Bronchial epithelial cell (primary cell): ENCODE results near the gene RAD51. TPM values are rescaled to one million over a fixed set of nuclear protein-coding genes. Genes with fewer than 3 reads are reported as not detected.

Experiments used
- DNase-seq: peaks from one replicate; pipeline ENCODE4 v3.0.0-alpha.2; 2010; ENCODE audit warnings: low read depth
- FAIRE-seq: peaks from 2 replicates; lab custom pipeline; 2011; peaks lifted over from hg19 to GRCh38; lab: Jason Lieb, UNC
- H3K27me3 ChIP-seq: 2 replicates; pipeline ENCODE4 v1.5.1; 2011; ENCODE audit warnings: low read length; ENCODE audit not compliant: control insufficient read depth, insufficient read depth
- H3K36me3 ChIP-seq: 2 replicates; pipeline ENCODE4 v1.5.1; 2011; ENCODE audit warnings: low read length; ENCODE audit not compliant: control insufficient read depth, insufficient read depth
- H3K4me3 ChIP-seq: 2 replicates; pipeline ENCODE4 v1.5.1; 2011; ENCODE audit warnings: mild to moderate bottlenecking, low read depth, low read length, control low read depth
- CTCF ChIP-seq: IDR thresholded peaks from 2 replicates; pipeline ENCODE4 v1.5.1; 2011; ENCODE audit warnings: mild to moderate bottlenecking, moderate library complexity, low read length, control low read depth, inconsistent platforms; ENCODE audit not compliant: insufficient read depth, severe bottlenecking
- total RNA-seq: library from RNA; depleted of rRNA; stranded (reverse); fragments of >200 nt; gene quantifications from 2 replicates; pipeline ENCODE4 v1.2.1, GENCODE V29; 2014

RAD51 gene
- total RNA-seq, 1 donor from 2014 or later = 0.53 TPM

GRCh38 chr15:40743485-40743901 lies 48.5 kb downstream of the RAD51 start:
- H3K27me3 ChIP-seq = no peaks in the 10 kb centered on the region
- peaks cover 21% of the 10 kb centered on the region for H3K36me3 ChIP-seq
- no peak overlapping the region for H3K4me3 ChIP-seq
- FAIRE-seq = no peak
- TF ChIP-seq CTCF = no peak
- no peak for DNase-seq

GRCh38 chr15:40743921-40744814 lies 49.2 kb downstream of the RAD51 start:
- no peak overlapping the region for H3K4me3 ChIP-seq
- H3K27me3 ChIP-seq = no peaks in the 10 kb centered on the region
- TF ChIP-seq CTCF = peak; percentile 4
- DNase-seq (peak; percentile 93), FAIRE-seq (no peak)
- H3K36me3 ChIP-seq = peaks cover 21% of the 10 kb centered on the region

GRCh38 chr15:40744815-40745152 lies 49.8 kb downstream of the RAD51 start:
- no peak for TF ChIP-seq CTCF
- DNase-seq (no peak), FAIRE-seq (no peak)
- Histone ChIP-seq H3K27me3 (no peaks in the 10 kb centered on the region), H3K4me3 (no peak overlapping the region), H3K36me3 (peaks cover 17% of the 10 kb centered on the region)

GRCh38 chr15:40746916-40747418 lies 52.0 kb downstream of the RAD51 start:
- Histone ChIP-seq H3K36me3 (peaks cover 20% of the 10 kb centered on the region), H3K4me3 (no peak overlapping the region), H3K27me3 (no peaks in the 10 kb centered on the region)
- FAIRE-seq = no peak
- TF ChIP-seq CTCF = no peak
- DNase-seq = no peak

GRCh38 chr15:40747685-40748631 lies 53.0 kb downstream of the RAD51 start:
- H3K4me3 ChIP-seq = no peak overlapping the region
- DNase-seq (no peak), FAIRE-seq (no peak)
- peaks cover 18% of the 10 kb centered on the region for H3K36me3 ChIP-seq
- no peak for TF ChIP-seq CTCF
- H3K27me3 ChIP-seq = no peaks in the 10 kb centered on the region
